NK-92 (cell line): Measurements from ENCODE around the gene NKX6-1.

Experiments used
- DNase-seq: peaks from one replicate; lab custom pipeline; 2025; ENCODE audit not compliant: unreplicated experiment; lab: John Stamatoyannopoulos, UW

NKX6-1 gene

DNA sequence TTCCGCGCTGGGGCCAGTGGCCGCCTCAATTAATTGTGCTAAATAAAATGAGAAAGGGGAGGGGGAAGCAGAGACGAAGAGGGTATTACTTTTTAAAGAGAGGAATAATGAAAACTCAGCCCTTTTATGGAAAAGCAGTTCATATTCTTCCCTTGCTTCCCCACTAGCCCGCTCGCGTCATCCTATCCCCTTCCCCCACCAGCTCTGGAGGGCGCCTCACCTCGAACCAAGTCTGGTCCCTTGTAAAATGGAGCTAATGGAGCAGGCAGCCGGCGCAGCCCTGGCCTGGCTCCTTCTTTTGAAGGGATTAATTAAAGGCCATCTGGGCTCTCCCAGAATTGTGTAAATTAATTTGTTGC is 511 bp upstream of the NKX6-1 start:
- no peak for DNase-seq

DNA sequence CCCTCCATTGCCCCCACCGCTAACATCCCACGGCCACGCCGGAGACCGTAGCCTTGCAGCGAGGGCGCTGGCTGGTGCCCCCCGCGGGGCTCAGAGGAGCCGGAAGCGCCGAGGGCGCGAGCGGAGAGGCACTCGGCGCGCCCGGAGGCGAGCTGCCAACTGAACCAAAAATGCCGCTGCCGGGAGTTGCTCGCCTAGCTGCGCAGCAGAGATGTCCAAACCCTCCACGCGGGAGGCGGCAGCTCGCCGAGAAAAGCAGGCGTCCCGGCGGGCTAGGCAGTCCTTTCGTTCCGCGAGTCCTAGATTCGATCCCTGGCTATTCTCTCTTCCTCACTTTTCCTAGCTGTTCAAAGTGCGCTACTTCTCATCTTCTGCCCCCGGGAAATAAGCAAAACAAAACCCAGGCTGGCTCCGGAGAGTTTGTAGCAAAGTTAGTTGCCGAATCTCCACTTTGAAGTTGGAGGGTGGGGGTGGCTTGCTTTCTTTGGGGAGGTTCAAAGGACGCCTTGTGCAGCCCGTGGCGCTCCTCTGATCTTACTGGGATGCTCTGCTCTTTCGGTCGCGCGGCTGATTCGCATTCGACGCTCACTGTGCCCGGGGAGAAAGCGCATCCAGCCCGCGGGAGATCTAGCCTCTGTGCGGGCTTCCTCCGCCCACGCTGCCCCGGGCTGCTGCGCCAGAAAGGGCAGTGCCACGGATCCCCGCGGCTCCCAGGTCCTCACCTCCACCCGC is 723 bp downstream of the NKX6-1 start:
- no peak for DNase-seq

DNA sequence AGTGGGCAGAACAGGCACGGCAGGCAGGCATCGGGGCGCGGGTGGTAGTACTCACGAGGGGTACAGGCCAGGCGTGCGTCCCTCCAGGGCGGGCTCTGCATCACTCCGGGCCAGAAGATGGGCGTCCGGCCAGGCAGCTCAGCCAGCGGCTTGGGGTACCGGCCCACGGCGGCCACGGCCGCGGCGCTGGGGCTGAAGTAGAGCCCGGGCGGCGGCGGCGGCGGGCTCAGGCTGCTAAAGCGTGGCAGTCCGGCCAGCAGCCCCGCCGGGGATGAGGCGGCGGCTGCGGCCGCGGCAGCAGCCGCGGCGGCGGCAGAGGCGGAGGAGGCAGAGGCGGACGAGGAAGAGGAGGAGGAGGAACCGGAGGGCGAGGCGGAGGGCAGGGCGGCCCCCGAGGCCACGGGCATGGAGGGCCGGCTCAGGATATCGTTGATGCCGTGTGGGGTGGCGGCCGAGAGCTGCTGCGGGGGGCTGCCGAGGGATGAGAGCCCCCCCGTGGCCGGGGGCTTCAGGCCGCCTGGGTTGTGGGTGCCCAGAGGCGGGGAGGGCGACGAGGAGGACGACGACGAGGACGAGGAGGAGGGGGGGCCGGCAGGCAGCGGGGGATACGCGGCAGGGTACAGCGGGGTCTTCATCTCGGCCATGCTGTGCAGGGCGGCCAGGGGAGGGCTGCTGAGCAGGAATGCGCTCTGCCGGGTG is 1.4 kb downstream of the NKX6-1 start:
- no peak for DNase-seq

DNA sequence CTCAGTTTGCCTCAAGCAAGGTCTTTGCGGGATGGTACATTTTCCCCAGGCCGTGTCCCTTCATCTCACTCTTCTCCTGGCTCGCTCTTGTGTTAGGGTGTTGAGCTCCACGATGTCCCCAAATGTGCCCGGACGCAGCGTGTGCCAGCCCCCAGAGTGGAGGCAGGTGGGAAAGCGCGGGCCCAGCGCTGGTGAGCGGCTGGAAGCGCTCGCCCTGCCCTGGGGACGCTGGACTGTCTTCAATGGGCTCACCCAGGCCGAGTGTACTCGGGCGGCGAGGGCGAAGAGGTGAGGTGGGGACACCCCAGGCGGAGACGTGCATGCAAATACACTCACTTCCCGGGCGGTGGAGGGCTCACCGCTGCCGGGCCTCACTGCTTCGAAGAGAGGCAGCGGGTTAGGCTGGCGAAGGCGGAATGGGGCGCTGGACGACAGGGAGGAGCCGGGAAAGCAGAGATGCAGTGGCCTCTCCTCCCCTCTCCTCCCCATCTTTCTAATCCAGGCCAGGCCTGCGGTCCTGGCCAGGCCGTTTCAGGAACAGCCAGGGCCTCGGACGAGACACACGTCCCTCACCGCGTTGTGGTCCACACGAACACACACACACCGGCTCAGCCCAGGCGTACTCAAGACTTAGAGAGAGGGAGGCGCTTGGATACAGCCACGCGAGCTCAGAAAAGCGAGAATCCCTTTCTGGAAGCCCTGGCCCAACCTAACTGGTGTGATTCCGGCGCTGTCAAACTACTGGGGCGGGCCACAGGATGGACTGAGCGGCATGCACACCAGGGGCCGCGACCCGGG is 2.2 kb downstream of the NKX6-1 start:
- no peak for DNase-seq

DNA sequence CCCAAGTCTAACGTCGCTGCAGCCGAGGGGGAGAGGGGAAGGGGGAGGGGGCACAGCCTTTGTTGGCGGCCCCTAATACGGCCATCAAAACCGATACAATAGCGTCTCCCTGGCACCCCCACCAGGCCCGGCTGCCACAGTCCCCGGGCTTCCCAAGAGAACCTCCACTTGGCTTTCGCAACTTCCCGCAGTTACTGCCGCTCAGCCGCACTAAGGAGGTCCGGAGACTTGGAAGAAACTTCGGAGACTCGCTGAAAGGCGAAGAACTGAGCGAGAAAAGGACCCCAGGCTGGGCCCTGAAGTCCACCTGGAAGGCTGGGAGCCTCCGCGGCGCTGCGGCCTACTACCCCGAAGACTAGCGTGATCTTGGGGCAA is 2.8 kb downstream of the NKX6-1 start:
- DNase-seq: no peak

DNA sequence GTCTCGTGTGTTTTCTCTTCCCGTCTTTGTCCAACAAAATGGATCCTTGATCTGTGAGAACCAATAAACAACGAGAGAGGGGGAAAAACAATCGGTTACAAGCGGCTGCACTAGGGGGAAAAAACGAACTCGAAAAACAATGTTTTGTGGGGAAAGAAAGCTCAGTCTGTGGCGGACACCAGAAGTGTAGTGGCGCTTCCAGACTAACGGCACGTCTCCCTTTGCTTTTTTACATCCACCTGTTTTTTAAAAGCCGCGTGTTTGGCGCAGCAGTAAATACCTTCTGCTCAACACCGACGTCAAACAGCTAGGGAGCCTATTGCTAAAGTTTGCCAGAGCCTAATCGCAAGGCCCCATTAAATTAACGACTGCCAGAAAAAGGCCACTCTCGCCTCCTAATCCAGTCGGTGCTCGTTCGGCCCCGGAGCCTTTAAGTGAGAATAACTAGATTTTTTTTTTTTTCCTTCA is 3.3 kb downstream of the NKX6-1 start:
- no peak for DNase-seq

DNA sequence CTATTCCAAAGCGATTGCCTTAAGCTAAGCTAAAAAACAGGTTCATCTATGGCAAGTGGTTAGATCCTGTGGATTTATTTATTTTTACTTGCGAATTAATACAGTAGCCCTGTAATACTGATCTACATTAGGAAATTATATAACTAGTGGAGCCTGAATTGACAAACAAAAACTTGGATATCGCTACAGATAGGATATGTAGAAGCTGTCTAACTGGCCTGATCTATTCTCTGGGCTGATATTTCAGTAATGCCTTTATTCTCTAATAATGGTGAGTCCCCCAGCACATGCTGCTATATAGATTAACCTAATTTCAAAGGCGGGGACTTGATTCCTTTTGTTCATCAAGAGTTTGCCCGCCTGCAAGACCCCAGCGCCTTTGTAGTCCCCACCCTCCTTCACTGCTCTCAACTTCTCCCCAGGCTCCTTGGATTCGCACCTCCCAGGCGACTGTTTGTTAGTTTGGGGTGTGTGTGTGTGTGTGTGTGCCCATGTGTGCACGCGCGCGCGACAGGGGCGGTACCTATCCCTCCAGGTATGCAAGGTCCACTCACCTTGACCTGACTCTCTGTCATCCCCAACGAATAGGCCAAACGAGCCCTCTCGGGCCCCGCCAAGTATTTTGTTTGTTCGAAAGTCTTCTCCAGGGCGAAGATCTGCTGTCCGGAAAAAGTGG is 3.8 kb downstream of the NKX6-1 start:
- no peak for DNase-seq

DNA sequence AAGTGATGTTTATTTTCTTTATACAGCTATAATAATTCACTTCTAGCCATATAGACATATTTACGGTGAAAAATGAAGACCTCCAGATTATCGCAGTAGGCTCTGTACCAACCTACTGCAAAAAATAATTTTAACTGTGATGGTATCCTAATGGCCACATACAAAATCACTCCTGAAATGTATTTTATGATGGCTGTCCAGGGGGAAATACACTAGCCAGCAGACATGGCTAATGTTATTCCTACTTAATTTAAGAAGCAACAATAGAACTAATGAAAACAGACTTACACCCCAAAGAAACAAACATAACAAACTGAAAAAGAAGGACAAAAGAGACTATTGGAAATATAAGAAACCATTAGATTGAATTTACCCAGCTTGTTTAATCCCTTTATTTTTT is 4.6 kb downstream of the NKX6-1 start:
- no peak for DNase-seq

DNA sequence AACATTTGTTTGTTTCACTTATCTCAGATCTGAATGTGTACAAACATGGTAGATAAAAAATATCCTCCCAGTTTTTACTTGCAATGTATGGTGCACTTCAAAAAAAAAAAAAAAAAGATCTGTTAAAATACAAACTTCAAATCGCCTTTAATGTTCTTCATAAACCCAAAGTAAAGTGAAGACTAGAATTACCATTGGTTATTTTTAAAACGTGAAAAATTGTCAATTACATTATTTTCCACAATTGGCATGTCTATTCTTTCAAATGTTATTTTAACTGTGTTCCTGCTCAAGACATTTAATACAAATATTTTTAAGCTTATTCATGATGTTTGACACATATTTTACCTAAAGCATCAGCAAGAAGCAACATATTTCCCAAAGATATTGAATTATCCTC is 5.0 kb downstream of the NKX6-1 start:
- DNase-seq: no peak

DNA sequence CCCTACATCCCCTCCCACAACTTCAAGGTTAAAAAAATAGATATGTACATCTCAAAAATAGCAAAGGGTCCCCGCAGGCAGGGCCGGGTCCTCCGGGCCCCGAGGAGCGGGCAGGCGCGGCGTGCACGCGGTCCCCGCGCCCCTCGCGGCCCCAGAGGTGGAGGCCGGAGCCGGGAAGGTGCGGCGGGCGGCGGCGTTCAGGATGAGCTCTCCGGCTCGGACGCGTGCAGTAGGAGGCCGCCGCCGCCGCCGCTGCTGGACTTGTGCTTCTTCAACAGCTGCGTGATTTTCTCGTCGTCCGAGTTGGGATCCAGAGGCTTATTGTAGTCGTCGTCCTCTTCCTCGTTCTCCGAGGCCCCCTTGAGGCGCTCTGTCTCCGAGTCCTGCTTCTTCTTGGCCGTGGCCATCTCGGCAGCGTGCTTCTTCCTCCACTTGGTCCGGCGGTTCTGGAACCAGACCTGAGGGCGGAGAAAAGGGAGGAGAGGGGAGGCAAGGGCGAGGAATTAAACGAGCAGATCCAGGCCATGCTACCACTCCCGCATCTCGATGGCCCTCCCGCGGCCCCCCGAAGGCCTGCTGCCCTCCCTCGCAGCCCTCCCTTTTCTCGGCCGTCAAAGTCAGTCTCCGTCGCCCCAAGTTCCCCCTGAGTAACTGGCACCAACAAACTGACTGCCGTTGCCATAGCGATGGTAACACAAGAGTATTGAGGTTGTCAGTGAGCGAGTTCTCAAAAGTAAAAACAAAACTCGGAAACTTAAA is 5.8 kb downstream of the NKX6-1 start:
- DNase-seq: no peak

DNA sequence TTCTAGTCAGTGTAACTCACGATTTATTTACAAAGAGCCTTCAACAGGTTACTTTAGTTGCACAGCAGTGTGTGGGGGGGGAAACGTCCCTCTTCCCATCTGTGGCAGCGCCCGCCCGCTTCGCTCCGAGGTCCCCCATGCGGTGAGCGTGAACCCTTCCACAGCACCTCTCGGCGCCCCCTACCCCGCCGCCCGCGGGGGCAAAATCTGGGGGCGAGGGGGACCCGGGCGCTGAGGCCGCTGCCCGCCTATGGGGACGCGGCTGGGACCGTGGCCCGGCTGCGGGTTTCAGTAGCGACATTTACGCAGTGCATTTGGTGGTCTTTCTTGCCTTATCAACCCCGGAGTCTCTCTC is 6.4 kb downstream of the NKX6-1 start:
- no peak for DNase-seq

DNA sequence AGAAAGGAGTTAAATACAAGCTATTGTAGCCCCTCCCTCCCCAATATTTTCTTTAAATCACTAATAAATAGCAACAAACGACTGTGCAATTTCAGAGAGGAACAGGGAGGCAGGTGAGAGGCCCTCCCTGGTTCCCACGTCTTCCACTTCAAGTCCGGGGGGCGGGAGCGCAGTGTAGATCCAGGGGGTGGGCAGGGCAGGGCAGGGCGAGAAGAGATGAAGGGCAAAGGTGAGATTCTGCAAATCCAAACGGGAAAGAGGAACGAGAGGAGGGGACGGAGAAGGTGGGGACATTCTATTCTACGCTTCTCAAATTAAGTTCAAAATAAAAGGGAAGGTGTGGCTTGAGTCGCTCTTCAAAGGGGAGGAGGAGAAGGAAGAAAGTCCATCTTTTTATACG is 6.8 kb downstream of the NKX6-1 start:
- DNase-seq: no peak

DNA sequence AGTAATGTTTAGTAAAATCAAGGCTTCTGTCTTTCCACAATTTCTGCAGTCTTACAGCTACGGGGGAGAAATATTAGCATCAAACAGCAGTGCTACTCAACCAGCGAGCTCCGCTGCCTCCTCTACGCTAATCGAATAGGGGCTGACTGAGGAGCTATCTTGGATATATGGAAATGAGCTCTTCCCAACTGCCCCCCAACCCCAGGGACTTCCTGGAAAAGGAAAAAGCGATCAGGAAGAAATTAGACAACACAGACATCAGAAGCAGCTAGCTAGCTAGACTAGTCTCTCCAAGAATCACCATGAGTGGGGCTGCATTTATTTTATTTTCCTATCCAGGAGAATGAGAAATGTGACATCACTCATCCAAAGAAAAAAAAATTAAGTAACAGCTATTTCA is 7.6 kb downstream of the NKX6-1 start:
- no peak for DNase-seq

DNA sequence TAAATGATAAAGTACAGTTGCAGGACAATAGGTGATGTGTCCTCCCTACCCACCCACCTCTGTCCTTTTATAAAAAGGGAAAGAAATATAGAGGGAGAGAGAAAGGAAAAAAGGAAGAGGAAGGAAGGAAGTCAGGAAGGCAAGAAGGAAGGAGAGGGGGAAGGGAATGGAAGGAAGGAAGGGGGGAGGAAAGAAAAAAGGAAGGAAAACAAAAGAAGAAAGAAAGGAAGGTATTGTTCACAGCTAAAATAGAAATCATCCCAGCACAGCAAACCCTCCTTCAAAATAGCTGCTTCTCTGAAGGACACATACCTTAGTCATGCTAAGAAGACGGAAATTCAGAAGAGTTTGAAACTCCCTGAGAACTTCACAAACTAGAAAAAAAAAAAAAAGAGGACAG is 8.4 kb downstream of the NKX6-1 start:
- DNase-seq: no peak

DNA sequence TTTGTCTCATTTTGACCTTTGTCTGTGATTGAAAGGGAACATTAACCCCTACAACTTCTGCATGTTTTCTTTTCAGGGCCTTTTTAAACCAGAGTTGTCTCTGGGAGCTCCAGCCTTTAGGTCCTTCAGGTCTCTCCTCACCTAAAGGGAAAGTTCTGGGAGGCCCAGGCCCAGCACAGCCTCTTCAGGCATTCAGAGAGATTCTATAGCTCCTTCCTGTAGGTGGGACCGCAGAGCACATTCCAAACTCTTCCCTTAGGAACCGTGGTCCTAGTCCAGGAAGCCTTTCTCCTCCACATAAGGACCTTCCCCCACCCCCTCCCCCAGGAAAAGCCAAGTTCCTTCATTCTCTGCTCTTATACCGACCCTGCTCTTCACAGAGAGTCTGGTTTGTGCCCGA is 14.9 kb downstream of the NKX6-1 start:
- DNase-seq: no peak

DNA sequence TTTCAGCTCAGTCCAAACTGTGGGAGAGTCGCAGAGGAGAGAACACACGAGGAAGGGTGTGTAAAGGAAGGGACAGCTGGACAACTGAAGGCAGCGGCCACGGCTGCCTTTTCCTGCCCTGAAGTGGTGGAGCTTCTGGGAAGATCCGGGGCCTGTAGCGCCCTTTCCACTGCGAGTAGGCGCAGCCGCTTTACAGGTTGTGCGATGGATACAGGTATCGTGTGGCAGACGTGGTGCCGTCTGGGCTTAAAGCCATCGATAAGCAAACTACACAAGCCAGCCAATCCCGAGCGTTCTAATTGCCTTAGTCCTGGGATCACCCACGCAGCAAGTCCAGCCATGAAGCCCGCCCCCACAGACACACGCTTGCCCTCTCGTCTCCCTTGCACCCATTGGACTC is 15.4 kb downstream of the NKX6-1 start:
- DNase-seq: no peak

DNA sequence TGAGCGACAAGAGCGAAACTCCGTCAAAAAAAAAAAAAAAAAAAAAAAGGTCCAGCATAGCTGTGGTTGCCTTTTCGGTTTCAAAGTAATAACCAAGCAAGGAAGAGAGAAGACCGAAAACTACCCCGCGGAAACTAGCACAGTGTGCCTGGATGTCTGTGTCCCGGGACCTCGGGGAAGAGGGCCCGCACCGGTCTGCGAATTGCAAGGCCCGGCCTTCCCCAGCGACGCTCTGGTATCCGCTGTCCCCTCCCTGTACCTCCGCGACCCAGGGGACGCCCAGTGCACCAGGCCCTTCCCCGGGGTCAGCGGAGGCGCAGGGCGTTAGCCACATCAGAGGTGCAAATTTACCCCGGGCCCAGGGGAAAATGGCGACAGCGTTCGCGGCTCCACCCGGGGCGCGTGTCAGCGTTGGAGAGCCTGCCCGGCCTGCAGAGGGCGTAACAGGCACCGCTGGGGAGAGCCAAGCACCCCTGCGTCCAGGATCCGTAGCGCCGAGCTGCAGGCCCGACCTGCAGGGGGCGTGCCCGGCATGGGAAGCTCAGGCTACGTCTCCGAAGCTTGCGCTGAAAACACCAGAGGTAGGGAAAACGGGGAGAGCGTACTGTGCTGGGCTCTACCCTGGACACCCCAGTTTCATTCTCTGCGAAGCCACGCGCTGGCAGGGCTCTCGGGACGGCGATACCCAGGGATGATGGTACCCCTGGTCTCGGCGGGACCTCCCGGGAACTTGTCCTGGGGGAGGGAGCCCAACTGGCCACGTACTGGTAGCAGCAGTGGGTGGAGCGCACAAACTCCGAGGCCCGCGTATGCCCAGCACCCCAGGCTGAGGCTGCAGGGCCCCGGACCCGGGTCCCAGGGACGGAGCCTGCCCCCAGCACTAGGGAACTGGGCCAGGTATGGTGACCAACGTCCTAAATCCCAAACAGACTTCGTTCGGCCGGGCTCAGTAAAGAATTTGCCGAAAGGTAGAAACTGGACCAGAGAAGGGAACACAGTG is 16.2 kb downstream of the NKX6-1 start:
- no peak for DNase-seq

DNA sequence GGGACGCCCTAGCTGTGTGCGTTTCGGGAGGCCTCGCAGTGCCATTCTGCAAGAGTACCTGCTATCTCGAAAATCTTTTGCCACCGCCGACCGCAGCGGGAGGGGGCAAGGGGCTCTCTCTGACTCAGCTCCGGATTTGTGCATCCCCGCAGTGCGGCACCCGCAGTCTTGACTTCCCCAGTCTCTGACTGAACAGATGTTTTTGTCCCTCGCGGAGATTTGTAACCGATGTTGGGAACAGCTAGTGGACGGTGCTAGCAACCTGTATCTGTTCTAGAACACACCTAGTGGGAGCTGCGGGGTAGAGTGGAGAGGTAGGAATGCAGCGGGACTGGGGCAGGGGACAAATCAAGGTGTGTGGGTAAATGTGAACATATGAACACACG is 17.2 kb downstream of the NKX6-1 start:
- no peak for DNase-seq

DNA sequence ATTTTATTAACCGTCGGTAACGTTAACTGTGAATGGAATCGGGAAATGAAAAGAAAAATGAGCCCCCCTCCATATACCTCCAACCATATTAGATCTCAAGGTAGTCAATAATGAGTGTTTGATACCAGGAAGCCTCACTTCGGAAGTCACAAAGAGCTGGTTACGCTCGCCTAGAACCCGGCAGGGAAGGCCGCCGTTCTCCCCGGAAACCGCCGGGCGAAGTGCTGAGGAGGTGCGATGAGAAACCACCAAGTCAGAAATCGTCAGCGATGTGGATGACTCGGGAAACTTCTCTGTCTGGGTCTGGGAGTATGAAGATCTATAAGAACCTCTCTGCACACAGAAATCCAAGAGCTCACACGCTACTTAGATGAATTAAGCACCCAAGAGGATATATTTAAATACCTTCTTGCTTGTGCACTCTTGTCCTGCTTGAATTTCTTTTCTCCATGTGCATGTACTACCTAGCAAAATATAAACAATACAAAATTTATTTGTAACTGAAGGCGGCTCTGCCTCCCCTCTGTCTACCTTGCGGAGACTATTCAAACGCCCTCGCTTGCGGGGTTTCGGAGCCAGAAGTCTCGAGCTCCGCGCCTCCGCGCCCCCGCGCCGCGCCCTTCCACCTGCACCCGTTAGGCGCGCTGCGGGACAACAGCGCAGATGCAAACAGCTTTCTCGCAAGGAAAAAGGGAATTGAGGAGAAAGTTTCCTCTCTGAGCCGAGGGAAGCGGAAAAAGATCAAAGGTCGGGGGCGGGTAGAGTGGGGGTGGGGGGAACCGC is 17.8 kb downstream of the NKX6-1 start:
- no peak for DNase-seq
